GM12874 (cell line): ENCODE results near the gene PFN1.

Experiments
- CTCF ChIP-seq: IDR thresholded peaks from 2 replicates; pipeline ENCODE4 v1.5.1; 2011; ENCODE audit warnings: low read depth, mild to moderate bottlenecking, control low read depth, low read length, moderate library complexity; ENCODE audit not compliant: insufficient read depth

PFN1 gene

GRCh38 chr17:4982305-4982704 is 34.0 kb upstream of the PFN1 start:
- TF ChIP-seq CTCF: no peak

- TF ChIP-seq CTCF: peak; percentile 62; the same call in 1 of the 2 replicates
These were observed 32.4 kb upstream of the PFN1 start for GRCh38 chr17:4980644-4981216.

GRCh38 chr17:4978726-4979125 is 30.4 kb upstream of the PFN1 start:
- TF ChIP-seq CTCF: no peak

- TF ChIP-seq CTCF: no peak
These were observed 25.9 kb upstream of the PFN1 start for GRCh38 chr17:4974115-4974670.

- TF ChIP-seq CTCF: no peak
These were observed 25.2 kb upstream of the PFN1 start for GRCh38 chr17:4973256-4974114.

GRCh38 chr17:4972752-4973151 is 24.4 kb upstream of the PFN1 start:
- no peak for TF ChIP-seq CTCF

GRCh38 chr17:4972322-4972721 is 24.0 kb upstream of the PFN1 start:
- no peak for TF ChIP-seq CTCF
